NCI-H82 (cell line): ENCODE results near the gene DRC7.

Experiments used
- DNase-seq: peaks from one replicate; lab custom pipeline; 2025; lab: John Stamatoyannopoulos, UW

The DRC7 gene

GRCh38 chr16:57750796-57751538 lies 56.4 kb downstream of the DRC7 start:
- no peak for DNase-seq

GRCh38 chr16:57751539-57752202 lies 57.1 kb downstream of the DRC7 start:
- no peak for DNase-seq

GRCh38 chr16:57752203-57752580 lies 57.6 kb downstream of the DRC7 start:
- DNase-seq: no peak

GRCh38 chr16:57752581-57753447 lies 58.2 kb downstream of the DRC7 start:
- DNase-seq: no peak

- DNase-seq: no peak
Observed at GRCh38 chr16:57753448-57754353, 59.1 kb downstream of the DRC7 start.

GRCh38 chr16:57754354-57755060 lies 59.9 kb downstream of the DRC7 start:
- DNase-seq: no peak

GRCh38 chr16:57755061-57755684 lies 60.6 kb downstream of the DRC7 start:
- DNase-seq: no peak

- no peak for DNase-seq
Observed at GRCh38 chr16:57755726-57756423, 61.3 kb downstream of the DRC7 start.

GRCh38 chr16:57756424-57757325 lies 62.1 kb downstream of the DRC7 start:
- no peak for DNase-seq

GRCh38 chr16:57757326-57757786 lies 62.8 kb downstream of the DRC7 start:
- DNase-seq: peak; percentile 74

- no peak for DNase-seq
Observed at GRCh38 chr16:57757883-57758282, 63.3 kb downstream of the DRC7 start.

GRCh38 chr16:57758331-57759117 lies 63.9 kb downstream of the DRC7 start:
- no peak for DNase-seq

GRCh38 chr16:57759131-57759530 lies 64.5 kb downstream of the DRC7 start:
- no peak for DNase-seq

- no peak for DNase-seq
Observed at GRCh38 chr16:57759541-57760356, 65.1 kb downstream of the DRC7 start.

- DNase-seq: no peak
Observed at GRCh38 chr16:57760357-57761160, 66.0 kb downstream of the DRC7 start.

- no peak for DNase-seq
Observed at GRCh38 chr16:57761301-57761700, 66.7 kb downstream of the DRC7 start.
